Tibial artery (tissue), 4 donors: ENCODE measurements around the gene RARG.

Source experiments
- DNase-seq, 2 donors: peaks; one replicate each; pipeline ENCODE4 v3.0.0-alpha.2; 2019
- H3K27ac ChIP-seq, 2 donors: fragments of 200-600 bp; sonication (generic) in 1 of 2; 1 replicate in 1 of 2; 2 replicates in 1 of 2; pipeline ENCODE4 v1.5.1; 2018 to 2019; ENCODE audit warnings: mild to moderate bottlenecking in 1 of 2
- H3K27me3 ChIP-seq, 2 donors: fragments of 200-600 bp; sonication (generic) in 1 of 2; one replicate each; pipeline versions ENCODE4 v1.5.1 to v1.6.0; 2016 to 2019
- H3K36me3 ChIP-seq, 3 donors: fragments of 200-600 bp; sonication (generic) in 2 of 3; one replicate each; pipeline ENCODE4 v1.5.1; 2016 to 2019; ENCODE audit warnings: mild to moderate bottlenecking in 2 of 3
- H3K4me1 ChIP-seq, 4 donors: fragments of 200-600 bp; sonication (generic) in 2 of 4; 1 replicate in 3 of 4; 2 replicates in 1 of 4; pipeline ENCODE4 v1.5.1; 2016 to 2019
- H3K4me3 ChIP-seq, 2 donors: fragments of 200-600 bp; sonication (generic) in 1 of 2; 1 replicate in 1 of 2; 2 replicates in 1 of 2; pipeline ENCODE4 v1.5.1; 2018 to 2019; ENCODE audit warnings: mild to moderate bottlenecking in 2 of 2
- H3K9me3 ChIP-seq, 3 donors: fragments of 200-600 bp; sonication (generic) in 1 of 3; one replicate each; pipeline ENCODE4 v1.5.1; 2016 to 2019
- CTCF ChIP-seq, 2 experiments: fragments of 200-600 bp in 1 of 2; fragments of 450-650 bp in 1 of 2; IDR thresholded peaks; one replicate each; pipeline ENCODE4 v1.5.1; 2017 to 2019; ENCODE audit warnings: antibody characterized with exemption in 2 of 2, mild to moderate bottlenecking in 1 of 2, moderate library complexity in 1 of 2
- intact Hi-C: fragments of 100-400 bp; cut with DNase I; formaldehyde crosslinking; loops from one replicate; pipeline ENCODE4 v1.15.0; 2023; ENCODE audit warnings: low total_unique reads

The RARG gene

GRCh38 chr12:53186745-53187144 is 45.3 kb downstream of the RARG start:
- no peak for TF ChIP-seq CTCF (IDR thresholded peaks at IDR 0.05)
- no peaks in the 10 kb centered on the region for H3K9me3 ChIP-seq
- H3K27ac ChIP-seq: no peak overlapping the region
- H3K4me3 ChIP-seq: no peak overlapping the region
- H3K27me3 ChIP-seq: no peaks in the 10 kb centered on the region
- H3K4me1 ChIP-seq: peaks cover 0 to 46% (median 34%) of the 10 kb centered on the region in 4 donors
- DNase-seq: no peak
- intact Hi-C loops: no loop called here
- peaks cover 53 to 77% (median 60%) of the 10 kb centered on the region in 3 donors for H3K36me3 ChIP-seq

GRCh38 chr12:53185582-53186153 is 46.3 kb downstream of the RARG start:
- Histone ChIP-seq H3K4me3 (no peak overlapping the region), H3K4me1 (peaks cover 0 to 53% (median 41%) of the 10 kb centered on the region in 4 donors), H3K36me3 (peaks cover 53 to 70% (median 57%) of the 10 kb centered on the region in 3 donors), H3K9me3 (no peaks in the 10 kb centered on the region), H3K27me3 (no peaks in the 10 kb centered on the region), H3K27ac (no peak overlapping the region)
- TF ChIP-seq CTCF (IDR thresholded peaks at IDR 0.05): no peak
- DNase-seq: no peak
- intact Hi-C loops: no loop called here

- no peaks in the 10 kb centered on the region for H3K9me3 ChIP-seq
- DNase-seq: peak in 1 of 2 donors; percentile 48
- H3K27me3 ChIP-seq: no peaks in the 10 kb centered on the region
- H3K27ac ChIP-seq: peak overlapping the region in 1 of 2 donors; percentile 3
- intact Hi-C loops: no loop called here
- H3K4me3 ChIP-seq: no peak overlapping the region
- TF ChIP-seq CTCF (IDR thresholded peaks at IDR 0.05): no peak
- H3K36me3 ChIP-seq: peaks cover 53 to 70% (median 57%) of the 10 kb centered on the region in 3 donors
- peaks cover 0 to 48% (median 39%) of the 10 kb centered on the region in 4 donors for H3K4me1 ChIP-seq
These were observed 47.2 kb downstream of the RARG start for GRCh38 chr12:53184828-53185227.

- H3K27ac ChIP-seq: peak overlapping the region in 1 of 2 donors; percentile 85
- H3K36me3 ChIP-seq: peaks cover 48 to 59% (median 50%) of the 10 kb centered on the region in 3 donors
- H3K4me1 ChIP-seq: peaks cover 0 to 53% (median 42%) of the 10 kb centered on the region in 4 donors
- H3K4me3 ChIP-seq: peak overlapping the region; percentile 81 to 87
- intact Hi-C loops: no loop called here
- DNase-seq: no peak
- no peaks in the 10 kb centered on the region for H3K9me3 ChIP-seq
- TF ChIP-seq CTCF (IDR thresholded peaks at IDR 0.05): no peak
- H3K27me3 ChIP-seq: no peaks in the 10 kb centered on the region
These were observed 49.1 kb downstream of the RARG start for GRCh38 chr12:53182903-53183302.

- Histone ChIP-seq H3K27ac (peak overlapping the region; percentile 85 to 91), H3K4me1 (peaks cover 0 to 53% (median 42%) of the 10 kb centered on the region in 4 donors), H3K36me3 (peaks cover 38 to 50% (median 40%) of the 10 kb centered on the region in 3 donors), H3K9me3 (no peaks in the 10 kb centered on the region), H3K4me3 (peak overlapping the region; percentile 81 to 87), H3K27me3 (no peaks in the 10 kb centered on the region)
- intact Hi-C loops: no loop called here
- no peak for DNase-seq
- TF ChIP-seq CTCF (IDR thresholded peaks at IDR 0.05): no peak
These were observed 50.1 kb downstream of the RARG start for GRCh38 chr12:53181935-53182334.
